GM12874 (cell line): ENCODE results near the gene PLEKHO2.

Experiments
- CTCF ChIP-seq: IDR thresholded peaks from 2 replicates; pipeline ENCODE4 v1.5.1; 2011; ENCODE audit warnings: low read depth, mild to moderate bottlenecking, control low read depth, low read length, moderate library complexity; ENCODE audit not compliant: insufficient read depth

The PLEKHO2 gene

DNA sequence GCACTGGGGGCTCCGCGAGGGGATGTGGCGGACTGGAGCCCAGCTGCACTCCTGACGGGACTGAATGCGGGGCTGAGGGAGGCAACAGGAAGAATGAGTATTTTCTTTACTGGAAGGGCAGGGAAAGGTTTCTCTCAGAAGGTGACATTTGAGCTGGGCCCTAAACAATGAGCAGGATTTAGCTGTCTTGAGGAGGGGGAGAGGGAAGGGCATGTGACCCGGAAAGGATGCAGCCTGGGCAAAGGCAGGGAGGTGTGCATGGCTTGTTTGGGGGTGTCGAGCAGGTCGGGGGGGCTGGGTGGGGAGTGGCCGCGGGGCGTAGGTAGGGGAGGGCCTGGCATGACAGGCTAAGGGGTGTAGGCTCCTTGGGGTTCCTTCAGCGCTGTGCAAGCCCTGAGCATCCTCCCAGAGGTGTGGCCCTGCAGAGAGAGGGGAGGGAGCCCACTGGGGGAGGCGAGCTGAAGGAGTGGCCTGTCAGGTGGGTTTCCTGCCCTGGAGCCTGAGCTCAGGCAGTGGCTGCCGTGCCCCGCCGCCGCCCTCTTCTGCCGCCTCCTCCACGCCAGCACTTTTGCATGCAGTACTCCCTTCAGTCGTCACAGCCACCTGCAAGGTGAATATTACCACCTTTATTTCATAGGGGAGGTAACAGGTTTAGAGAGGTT lies 52.8 kb downstream of the PLEKHO2 start:
- TF ChIP-seq CTCF, result no peak

DNA sequence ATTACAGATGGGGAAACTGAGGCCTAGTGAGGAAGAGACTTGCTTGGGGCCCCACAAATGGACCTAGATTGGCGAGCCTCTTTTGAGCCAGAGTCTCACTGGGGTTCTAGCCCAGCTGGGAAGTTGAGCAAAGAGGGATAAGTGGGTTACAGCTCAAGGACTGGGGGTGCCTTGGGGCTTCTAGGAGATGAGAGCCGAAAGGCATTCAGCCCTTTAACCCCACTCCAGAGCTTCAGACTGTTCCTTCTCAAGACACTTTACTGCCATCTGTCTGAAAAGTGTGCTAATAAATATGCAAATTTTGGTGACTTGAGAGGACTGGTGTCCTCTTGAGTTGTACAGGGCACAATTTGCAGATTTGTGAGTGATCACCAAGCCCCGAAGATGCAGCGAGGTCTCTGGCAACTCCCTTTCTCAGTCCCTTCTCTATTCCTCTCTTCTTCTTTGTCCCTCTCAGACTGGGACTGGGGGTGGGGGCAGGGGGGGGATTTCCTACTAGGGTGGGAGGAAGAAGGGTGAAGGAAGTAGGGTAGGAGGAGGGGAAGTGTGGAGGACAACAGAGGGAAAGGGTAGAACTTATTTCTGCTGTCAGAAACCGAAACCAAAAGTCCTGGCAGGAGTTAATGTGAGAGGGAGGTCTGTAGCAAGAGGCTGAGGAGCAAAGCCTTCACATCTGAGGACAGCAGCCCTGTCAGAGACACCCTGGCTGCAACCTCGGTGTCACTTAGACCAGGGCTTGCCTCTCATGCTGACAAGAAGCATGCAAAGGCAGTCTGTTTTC lies 53.8 kb downstream of the PLEKHO2 start:
- no peak for TF ChIP-seq CTCF

GRCh38 chr15:64896371-64897069 lies 54.8 kb downstream of the PLEKHO2 start:
- no peak for TF ChIP-seq CTCF

DNA sequence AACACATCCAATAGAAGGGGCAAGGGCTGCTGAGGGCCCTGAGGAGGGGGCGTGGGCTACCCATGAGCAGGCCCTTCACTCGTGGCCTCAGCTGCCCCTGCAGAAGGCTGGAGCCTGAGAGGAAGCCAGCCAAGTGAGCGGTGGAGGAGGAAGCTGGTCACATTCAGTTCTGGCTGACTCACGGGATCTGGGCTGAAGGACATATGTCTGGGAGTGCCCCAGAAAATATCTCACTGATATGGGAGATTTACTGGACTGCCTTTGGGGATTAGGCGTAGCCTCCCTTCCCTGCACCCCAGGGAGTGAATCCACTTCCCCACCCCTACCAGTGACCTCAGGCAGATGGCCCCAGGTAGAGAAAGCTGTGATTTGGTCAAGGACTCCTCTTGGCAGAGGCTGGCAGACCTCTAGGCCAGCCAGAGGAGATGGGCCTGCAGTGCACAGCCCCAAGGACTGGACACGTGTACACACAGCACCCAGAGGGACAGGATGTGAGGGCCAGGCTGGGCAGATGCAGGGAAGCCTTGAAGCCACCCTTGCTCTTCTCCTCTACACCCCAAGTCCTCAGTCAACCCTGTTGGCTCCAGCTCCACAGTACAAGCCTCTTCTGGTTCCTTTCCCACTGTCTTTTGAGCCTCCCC lies 55.8 kb downstream of the PLEKHO2 start:
- no peak for TF ChIP-seq CTCF

DNA sequence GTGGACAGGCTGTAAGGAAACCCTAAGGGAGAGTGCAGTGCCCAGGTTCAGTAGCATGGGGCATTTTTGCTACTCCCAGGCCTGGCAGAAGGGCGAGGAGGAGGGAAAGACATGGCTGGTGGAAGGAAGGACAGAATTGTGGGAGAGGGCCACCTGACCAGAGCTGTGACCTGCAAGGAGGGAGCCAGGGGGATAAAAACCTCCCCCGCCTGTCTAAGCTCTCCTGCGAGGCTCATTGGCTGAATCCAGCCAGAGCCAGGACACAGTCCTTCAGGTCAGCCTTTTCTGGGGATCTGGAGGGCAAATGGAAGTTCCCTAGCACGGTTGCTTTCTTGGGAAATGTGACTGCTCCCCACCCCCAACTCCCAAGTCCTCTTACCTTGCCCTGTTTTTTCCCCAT lies 56.7 kb downstream of the PLEKHO2 start:
- TF ChIP-seq CTCF, result no peak

GRCh38 chr15:64901141-64901540 lies 59.4 kb downstream of the PLEKHO2 start:
- no peak for TF ChIP-seq CTCF

DNA sequence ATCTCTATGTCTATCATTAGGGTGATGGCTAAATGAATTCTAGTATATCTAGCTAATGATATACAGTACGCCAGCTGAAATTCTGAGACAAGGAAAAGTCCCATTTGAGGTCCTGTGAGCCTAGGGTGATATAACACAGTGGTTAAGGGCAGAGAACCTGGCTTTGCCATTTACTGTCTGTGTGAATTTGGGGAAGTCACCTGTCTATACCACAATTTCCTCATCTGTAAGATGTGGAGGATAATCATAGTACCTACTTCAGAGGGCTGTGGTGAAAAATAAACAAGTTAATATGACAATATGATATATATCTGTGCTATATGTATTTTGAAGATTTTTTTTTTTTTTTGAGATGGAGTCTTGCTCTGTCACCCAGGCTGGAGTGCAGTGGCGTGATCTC lies 60.2 kb downstream of the PLEKHO2 start:
- no peak for TF ChIP-seq CTCF
